GM12878 (cell line): ENCODE measurements around the gene SMG6. TPM values are rescaled to one million over a fixed set of nuclear protein-coding genes. Genes with fewer than 3 reads are reported as not detected.

Experiments
- BACH1 ChIP-seq: fragments of 450-650 bp; IDR thresholded peaks from 2 replicates; pipeline ENCODE4 v1.6.1; 2017; ENCODE audit warnings: mild to moderate bottlenecking, borderline replicate concordance
- BCL3 ChIP-seq: IDR thresholded peaks from 2 replicates; pipeline ENCODE4 v1.6.1; 2011; ENCODE audit warnings: borderline replicate concordance, low read depth, mild to moderate bottlenecking, moderate library complexity, low read length; ENCODE audit not compliant: insufficient read depth, poor library complexity, severe bottlenecking
- BCLAF1 ChIP-seq: fragments of 450-650 bp; IDR thresholded peaks from 2 replicates; pipeline ENCODE4 v1.6.1; 2017; ENCODE audit warnings: antibody characterized with exemption, mild to moderate bottlenecking, moderate library complexity
- CHD2 ChIP-seq: IDR thresholded peaks from 2 replicates; pipeline ENCODE4 v1.6.1; 2011; ENCODE audit warnings: low read depth, low read length, improper control_type of control experiment, borderline replicate concordance
- DPF2 ChIP-seq: fragments of 450-650 bp; IDR thresholded peaks from 2 replicates; pipeline ENCODE4 v1.6.1; 2017; ENCODE audit warnings: mild to moderate bottlenecking
- EP300 ChIP-seq, 2 experiments: fragments of 150-350 bp in 1 of 2; IDR thresholded peaks; 2 replicates each; pipeline ENCODE4 v1.6.1; 2011 to 2012; ENCODE audit warnings: low read depth in 2 of 2, low read length in 2 of 2, borderline replicate concordance in 1 of 2, improper control_type of control experiment in 1 of 2, inconsistent platforms in 1 of 2; ENCODE audit not compliant: control insufficient read depth in 1 of 2
- ESRRA ChIP-seq: IDR thresholded peaks from 2 replicates; pipeline ENCODE4 v1.6.1; 2012; ENCODE audit warnings: mild to moderate bottlenecking, low read length, improper control_type of control experiment
- GATAD2B ChIP-seq: fragments of 450-650 bp; conservative IDR thresholded peaks from 2 replicates; pipeline ENCODE4 v1.6.1; 2017; ENCODE audit warnings: low read depth, mild to moderate bottlenecking, moderate library complexity
- IKZF1 ChIP-seq: fragments of 450-650 bp; conservative IDR thresholded peaks from 2 replicates; pipeline ENCODE4 v1.6.1; 2017; ENCODE audit warnings: antibody characterized with exemption, mild to moderate bottlenecking
- MYB ChIP-seq: fragments of 150-350 bp; IDR thresholded peaks from 2 replicates; pipeline ENCODE4 v1.6.1; 2014; ENCODE audit warnings: mild to moderate bottlenecking, low read depth, low read length, borderline replicate concordance
- PBX3 ChIP-seq: IDR thresholded peaks from 2 replicates; pipeline ENCODE4 v1.6.1; 2011; ENCODE audit warnings: mild to moderate bottlenecking, low read depth, low read length, moderate library complexity; ENCODE audit not compliant: insufficient replicate concordance
- REST ChIP-seq: IDR thresholded peaks from 2 replicates; pipeline ENCODE4 v1.6.1; 2012; ENCODE audit warnings: mild to moderate bottlenecking, low read depth, low read length
- SIN3A ChIP-seq: IDR thresholded peaks from 2 replicates; pipeline ENCODE4 v1.6.1; 2012; ENCODE audit warnings: low read depth, low read length, improper control_type of control experiment
- SMARCA5 ChIP-seq: fragments of 450-650 bp; IDR thresholded peaks from 2 replicates; pipeline ENCODE4 v1.6.1; 2017; ENCODE audit warnings: mild to moderate bottlenecking
- STAT1 ChIP-seq: fragments of 450-650 bp; conservative IDR thresholded peaks from 2 replicates; pipeline ENCODE4 v1.6.1; 2014; ENCODE audit warnings: antibody characterized with exemption, mild to moderate bottlenecking
- ZBTB33 ChIP-seq: fragments of 450-650 bp; IDR thresholded peaks from 2 replicates; pipeline ENCODE4 v1.6.1; 2017; ENCODE audit warnings: mild to moderate bottlenecking
- polyA plus RNA-seq, 11 experiments: library from polyadenylated mRNA; depleted of rRNA in 4 of 11; unstranded in 6 of 11; stranded (reverse) in 5 of 11; fragments of >200 nt; fragmentation: Nextera tagmentation in 4 of 11; fragmentation: Illumina TruSeq in 1 of 11; extraction: Ambion mirVana in 4 of 11; extraction: Trizol in 1 of 11; gene quantifications; 1 replicate in 1 of 11; 2 replicates in 10 of 11; pipeline versions ENCODE4 v1.2.1 to v1.2.3, GENCODE V29; 2011 to 2016; ENCODE audit warnings: inconsistent platforms in 2 of 11, missing spikeins in 2 of 11, low read depth in 1 of 11
- total RNA-seq, 4 experiments: library from RNA; depleted of rRNA in 3 of 4; stranded (reverse); fragments of >200 nt in 3 of 4; fragmentation: Illumina TruSeq in 1 of 4; extraction: Trizol in 1 of 4; gene quantifications; 2 replicates each; pipeline versions ENCODE4 v1.2.1 to v1.2.3, GENCODE V29; 2013 to 2021

SMG6 gene
- total and polyA plus RNA-seq, 10 of the 15 experiments (the other 5 are each of a cell fraction or from before 2014, with no cell fraction given) = 0.58 to 28.7 (median 15.7) TPM

- TF ChIP-seq REST (0 out of 2 replicates have a peak, but pooled peaks have one; percentile 16), EP300 (IDR thresholded peaks at IDR 0.05; ENCODE audit: borderline replicate concordance in 1 of 2, control insufficient read depth in 1 of 2, low read depth in 2 of 2, low read length in 2 of 2) (no peak), CHD2 (0 out of 2 replicates have a peak, but pooled peaks have one; percentile 17), SMARCA5 (peak; percentile 97), BCL3 (no peak), DPF2 (0 out of 2 replicates have a peak, but pooled peaks have one; percentile 65), MYB (no peak), IKZF1 (peak; percentile 77), GATAD2B (peak; percentile 76), PBX3 (peak; percentile 4), BACH1 (peak; percentile 60; the same call in 1 of the 2 replicates), SIN3A (peak; percentile 28; the same call in 1 of the 2 replicates), ESRRA (no peak), STAT1 (0 out of 2 replicates have a peak, but pooled peaks have one; percentile 38), ZBTB33 (no peak), BCLAF1 (0 out of 2 replicates have a peak, but pooled peaks have one; percentile 3)
Observed at GRCh38 chr17:2058586-2059546, 244.7 kb downstream of the SMG6 start (continued).
